OCI-LY7 (cell line): ENCODE data around the gene ARFGEF3. TPM values are rescaled to one million over a fixed set of nuclear protein-coding genes. Genes with fewer than 3 reads are reported as not detected.

ENCODE experiments used
- BruUV-seq: library from RNA; stranded (reverse); fragments of 400-500 nt; replicated peaks from 2 replicates; lab custom pipeline; 2021; lab: Mats Ljungman, UMichigan
- CTCF ChIA-PET: fragments of 300-600 bp; sonication (Branson Sonifier 250); formaldehyde crosslinking; loops from one replicate; lab custom pipeline; 2022; ENCODE audit warnings: antibody characterized with exemption; ENCODE audit not compliant: unreplicated experiment; lab: Charles Lee
- POLR2A ChIA-PET: fragments of 300-600 bp; sonication (Branson Sonifier 250); formaldehyde crosslinking; loops from one replicate; lab custom pipeline; 2022; ENCODE audit warnings: antibody characterized with exemption; lab: Charles Lee
- DNase-seq: peaks from one replicate; pipeline ENCODE4 v3.0.0-alpha.2; 2015; ENCODE audit warnings: low spot score
- H2AFZ ChIP-seq: fragments of 200-600 bp; sonication (generic), shearing (Covaris generic); 2 replicates; pipeline ENCODE4 v1.6.1; 2014; ENCODE audit warnings: mild to moderate bottlenecking, antibody characterized with exemption, low read length, moderate library complexity
- H3K27ac ChIP-seq: fragments of 200-600 bp; sonication (generic); 2 replicates; pipeline ENCODE4 v1.5.1; 2014; ENCODE audit warnings: mixed run types, low read depth, mild to moderate bottlenecking, moderate library complexity, low read length, inconsistent platforms; ENCODE audit not compliant: poor library complexity, severe bottlenecking
- H3K36me3 ChIP-seq: fragments of 200-600 bp; sonication (generic); 2 replicates; pipeline ENCODE4 v1.6.1; 2014; ENCODE audit warnings: mild to moderate bottlenecking, antibody characterized with exemption, low read length, moderate library complexity, mixed read lengths; ENCODE audit not compliant: insufficient read depth
- H3K4me1 ChIP-seq: fragments of 200-600 bp; sonication (generic); 2 replicates; pipeline ENCODE4 v1.5.1; 2014; ENCODE audit warnings: mild to moderate bottlenecking, low read length; ENCODE audit not compliant: insufficient read depth, poor library complexity, severe bottlenecking
- H3K4me2 ChIP-seq: fragments of 200-600 bp; sonication (generic); 2 replicates; pipeline ENCODE4 v1.6.1; 2014; ENCODE audit warnings: mild to moderate bottlenecking, low read length
- H3K4me3 ChIP-seq: fragments of 200-600 bp; sonication (generic); 2 replicates; pipeline ENCODE4 v1.5.1; 2014; ENCODE audit warnings: mild to moderate bottlenecking, low read depth, low read length; ENCODE audit not compliant: poor library complexity, severe bottlenecking
- H3K79me2 ChIP-seq: fragments of 200-600 bp; sonication (generic); 2 replicates; pipeline ENCODE4 v1.6.1; 2016; ENCODE audit warnings: low read depth, mild to moderate bottlenecking, low read length, moderate library complexity, mixed read lengths; ENCODE audit not compliant: insufficient read depth
- H3K9me2 ChIP-seq: fragments of 200-600 bp; sonication (generic); 2 replicates; pipeline ENCODE4 v1.6.1; 2016; ENCODE audit warnings: mild to moderate bottlenecking, low read length, mixed read lengths; ENCODE audit not compliant: insufficient read depth
- H3K9me3 ChIP-seq: fragments of 200-600 bp; sonication (generic); 2 replicates; pipeline ENCODE4 v1.6.1; 2014; ENCODE audit warnings: mild to moderate bottlenecking, mixed run types, low read length, mixed read lengths
- H4K20me1 ChIP-seq: fragments of 200-600 bp; sonication (generic); 2 replicates; pipeline ENCODE4 v1.6.1; 2014; ENCODE audit warnings: mild to moderate bottlenecking, antibody characterized with exemption, low read length, moderate library complexity, mixed read lengths; ENCODE audit not compliant: insufficient read depth
- EZH2phosphoT487 ChIP-seq: fragments of 200-600 bp; sonication (generic); IDR thresholded peaks from 2 replicates; pipeline ENCODE4 v1.6.1; 2018; ENCODE audit warnings: low read depth, borderline replicate concordance, mild to moderate bottlenecking, mixed run types, antibody characterized with exemption, low read length, moderate library complexity, mixed read lengths
- intact Hi-C: fragments of 100-400 bp; cut with micrococcal nuclease; formaldehyde crosslinking; loops from one replicate; pipeline ENCODE4 v1.10.0; 2022; ENCODE audit not compliant: unreplicated experiment
- total RNA-seq, 2 experiments: library from RNA; depleted of rRNA in 1 of 2; stranded (reverse); fragments of >200 nt in 1 of 2; shearing (Covaris generic) in 1 of 2; gene quantifications; 2 replicates each; pipeline ENCODE4 v1.2.3, GENCODE V29; 2014 to 2022
- TF ChIP-seq, protein P1 (sequence below): fragments of 200-600 bp; sonication (generic); conservative IDR thresholded peaks from 2 replicates; pipeline ENCODE4 v1.5.1; 2014; ENCODE audit warnings: mild to moderate bottlenecking, antibody characterized with exemption, low read length, moderate library complexity, mixed read lengths

The ARFGEF3 gene
- total RNA-seq, 2 experiments from 2014 or later, result not detected

GRCh38 chr6:138231381-138231886, 69.7 kb downstream of the ARFGEF3 start:
- intact Hi-C loops, result no loop called here
- H4K20me1 ChIP-seq, result 0 out of 2 replicates have a peak, but pooled peaks cover 3% of the 10 kb centered on the region
- H3K36me3 ChIP-seq, result no peaks in the 10 kb centered on the region
- TF ChIP-seq, protein P1, sequence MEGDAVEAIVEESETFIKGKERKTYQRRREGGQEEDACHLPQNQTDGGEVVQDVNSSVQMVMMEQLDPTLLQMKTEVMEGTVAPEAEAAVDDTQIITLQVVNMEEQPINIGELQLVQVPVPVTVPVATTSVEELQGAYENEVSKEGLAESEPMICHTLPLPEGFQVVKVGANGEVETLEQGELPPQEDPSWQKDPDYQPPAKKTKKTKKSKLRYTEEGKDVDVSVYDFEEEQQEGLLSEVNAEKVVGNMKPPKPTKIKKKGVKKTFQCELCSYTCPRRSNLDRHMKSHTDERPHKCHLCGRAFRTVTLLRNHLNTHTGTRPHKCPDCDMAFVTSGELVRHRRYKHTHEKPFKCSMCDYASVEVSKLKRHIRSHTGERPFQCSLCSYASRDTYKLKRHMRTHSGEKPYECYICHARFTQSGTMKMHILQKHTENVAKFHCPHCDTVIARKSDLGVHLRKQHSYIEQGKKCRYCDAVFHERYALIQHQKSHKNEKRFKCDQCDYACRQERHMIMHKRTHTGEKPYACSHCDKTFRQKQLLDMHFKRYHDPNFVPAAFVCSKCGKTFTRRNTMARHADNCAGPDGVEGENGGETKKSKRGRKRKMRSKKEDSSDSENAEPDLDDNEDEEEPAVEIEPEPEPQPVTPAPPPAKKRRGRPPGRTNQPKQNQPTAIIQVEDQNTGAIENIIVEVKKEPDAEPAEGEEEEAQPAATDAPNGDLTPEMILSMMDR, result no peak
- TF ChIP-seq EZH2phosphoT487, result no peak
- no peaks in the 10 kb centered on the region for H3K9me2 ChIP-seq
- no peaks in the 10 kb centered on the region for H3K9me3 ChIP-seq
- H2AFZ ChIP-seq, result no peak overlapping the region
- no peak overlapping the region for H3K4me3 ChIP-seq
- DNase-seq, result no peak
- peaks cover 7% of the 10 kb centered on the region for H3K4me1 ChIP-seq
- ChIA-PET CTCF (no interaction called here), POLR2A (interaction anchor here (1.1 to 1.4 kb wide), 2 partner anchors 22 to 29 kb away, joined by 3 read pairs; no protein-coding TSS in a partner anchor)
- BruUV-seq, result no TSS peak
- no peak overlapping the region for H3K27ac ChIP-seq
- H3K4me2 ChIP-seq, result no peak overlapping the region
- H3K79me2 ChIP-seq, result no peaks in the 10 kb centered on the region

GRCh38 chr6:138234363-138234762, 72.6 kb downstream of the ARFGEF3 start:
- H2AFZ ChIP-seq, result no peak overlapping the region
- H4K20me1 ChIP-seq, result 0 out of 2 replicates have a peak, but pooled peaks cover 3% of the 10 kb centered on the region
- no peaks in the 10 kb centered on the region for H3K79me2 ChIP-seq
- H3K4me1 ChIP-seq, result peaks cover 7% of the 10 kb centered on the region
- no peak overlapping the region for H3K4me2 ChIP-seq
- CTCF ChIA-PET, result no interaction called here
- no peak for TF ChIP-seq EZH2phosphoT487
- TF ChIP-seq, protein P1, result no peak
- intact Hi-C loops, result no loop called here
- POLR2A ChIA-PET, result interaction anchor here (0.5 to 2.1 kb wide), 6 partner anchors 8 to 112 kb away, joined by 3 to 6 read pairs (median 4); no protein-coding TSS in a partner anchor
- no peak for DNase-seq
- no TSS peak for BruUV-seq
- no peaks in the 10 kb centered on the region for H3K9me2 ChIP-seq
- H3K4me3 ChIP-seq, result no peak overlapping the region
- no peaks in the 10 kb centered on the region for H3K9me3 ChIP-seq
- no peak overlapping the region for H3K27ac ChIP-seq
- H3K36me3 ChIP-seq, result no peaks in the 10 kb centered on the region

GRCh38 chr6:138235205-138235604, 73.5 kb downstream of the ARFGEF3 start:
- H3K4me1 ChIP-seq, result peaks cover 7% of the 10 kb centered on the region
- no peak overlapping the region for H2AFZ ChIP-seq
- H3K4me3 ChIP-seq, result no peak overlapping the region
- ChIA-PET POLR2A (interaction anchor here (0.5 to 2.1 kb wide), 7 partner anchors 8 to 1086 kb away, joined by 3 to 6 read pairs (median 4); no protein-coding TSS in a partner anchor), CTCF (no interaction called here)
- H3K79me2 ChIP-seq, result no peaks in the 10 kb centered on the region
- H3K36me3 ChIP-seq, result no peaks in the 10 kb centered on the region
- intact Hi-C loops, result no loop called here
- no TSS peak for BruUV-seq
- no peak for TF ChIP-seq EZH2phosphoT487
- TF ChIP-seq, protein P1, result no peak
- no peak overlapping the region for H3K4me2 ChIP-seq
- no peak for DNase-seq
- no peak overlapping the region for H3K27ac ChIP-seq
- 0 out of 2 replicates have a peak, but pooled peaks cover 3% of the 10 kb centered on the region for H4K20me1 ChIP-seq
- no peaks in the 10 kb centered on the region for H3K9me2 ChIP-seq
- no peaks in the 10 kb centered on the region for H3K9me3 ChIP-seq
